Pancreas (tissue), 10 donors: Measurements from ENCODE around the gene ASGR1. TPM values are rescaled to one million over a fixed set of nuclear protein-coding genes. Genes with fewer than 3 reads are reported as not detected.
A peak's percentile ranks its signal among the peaks of the same experiment; 100 is the strongest.

Experiments used
- ATAC-seq, 4 donors: fragments of 200-7000 bp; cut with Tn5 transposase; one replicate each; pipeline versions ENCODE4 v1.8.0 to v1.9.1; 2020; ENCODE audit warnings: mild to moderate bottlenecking in 4 of 4, moderate library complexity in 4 of 4
- DNase-seq, 6 donors: peaks; one replicate each; pipeline ENCODE4 v3.0.0-alpha.2; 2020
- FAIRE-seq: peaks from 2 replicates; lab custom pipeline; 2012; peaks lifted over from hg19 to GRCh38; lab: Jason Lieb, UNC
- H3K27ac ChIP-seq, 4 donors: fragments of 200-600 bp; sonication (generic); 1 replicate in 3 of 4; 2 replicates in 1 of 4; pipeline versions ENCODE4 v1.5.0 to v1.8.0; 2020
- H3K27me3 ChIP-seq, 4 donors: fragments of 200-600 bp; one replicate each; pipeline ENCODE4 v1.8.0; 2021
- H3K36me3 ChIP-seq, 3 donors: fragments of 200-600 bp; sonication (generic) in 1 of 3; one replicate each; pipeline versions ENCODE4 v1.5.0 to v1.8.0; 2020 to 2021
- H3K4me1 ChIP-seq, 3 donors: fragments of 200-600 bp; one replicate each; pipeline ENCODE4 v1.8.0; 2021
- H3K4me3 ChIP-seq, 4 donors: fragments of 200-600 bp; sonication (generic) in 2 of 4; one replicate each; pipeline versions ENCODE4 v1.5.0 to v1.8.0; 2020 to 2021
- H3K9me3 ChIP-seq, 4 donors: fragments of 200-600 bp; one replicate each; pipeline ENCODE4 v1.8.0; 2021
- CTCF ChIP-seq, 4 donors: fragments of 200-600 bp; sonication (generic) in 3 of 4; IDR thresholded peaks; one replicate each; pipeline versions ENCODE4 v1.5.0 to v1.8.0; 2021; ENCODE audit warnings: antibody characterized with exemption in 4 of 4
- WGBS, 2 donors: extraction: QIAGEN DNeasy Blood & Tissue Kit; methylation state at CpG; one replicate each; pipeline ENCODE4 v1.1.7; 2013; 5-methylcytosine and 5-hydroxymethylcytosine counted together
- intact Hi-C, 3 donors: fragments of 100-400 bp; cut with DNase I; formaldehyde crosslinking; loops; one replicate each; pipeline versions ENCODE4 v1.11.1 to v1.14.2; 2022
- polyA plus RNA-seq, 2 donors: library from polyadenylated mRNA; stranded (reverse); fragments of 200-250 nt; gene quantifications; one replicate each; pipeline ENCODE4 v1.2.3, GENCODE V29; 2013
- total RNA-seq, 6 donors: library from RNA; stranded (reverse); fragmentation: NEBNext Ultra II Directional in 4 of 6; extraction: Animal tissue kit (Norgen Biotek cat#: 25700) in 4 of 6; gene quantifications; one replicate each; pipeline versions ENCODE4 v1.2.1 to v1.2.4, GENCODE V29; 2021 to 2023
- donor health status: healthy with polysubstance abuse.
- donor health status: DM: no; HTN: no; CAD: no; lungs with moderate emphysema.
- donor health status: DM: no; HTN: no; CAD: no.
- donor health status: control.
- donor health status: control.
- donor health status: Bipolar disorder and iron deficiency.
- donor health status: DM: yes; HTN: yes; CAD: no.
- donor health status: DM: no; HTN: no; CAD: no.
- donor health status: DM: no; HTN: no; CAD: no.
- donor health status: DM: yes; HTN: yes; CAD: no.

Gene ASGR1
- total and polyA plus RNA-seq, 8 donors: 0.28 to 2.6 (median 0.64) TPM; not detected in 1

- FAIRE-seq (no peak), DNase-seq (no peak), ATAC-seq (peak in 2 of 4 donors; percentile 43)
- no peak overlapping the region for H3K27ac ChIP-seq
- no peak overlapping the region for H3K4me3 ChIP-seq
- intact Hi-C loops: no loop called here
- no peaks in the 10 kb centered on the region for H3K27me3 ChIP-seq
- H3K36me3 ChIP-seq: no peaks in the 10 kb centered on the region
- H3K9me3 ChIP-seq: no peaks in the 10 kb centered on the region
- H3K4me1 ChIP-seq: no peaks in the 10 kb centered on the region
- WGBS, 2 donors: 26 to 34% methylated on average over 19 of the region's 19 CpGs
- no peak for TF ChIP-seq CTCF (IDR thresholded peaks at IDR 0.05)
Measured at GRCh38 chr17:7133424-7133823, 45.7 kb downstream of the ASGR1 start.

- 36 to 45% methylated on average over 7 of the region's 7 CpGs for WGBS, 2 donors
- Histone ChIP-seq H3K4me3 (no peak overlapping the region), H3K9me3 (no peaks in the 10 kb centered on the region), H3K4me1 (no peaks in the 10 kb centered on the region), H3K36me3 (no peaks in the 10 kb centered on the region), H3K27ac (peak overlapping the region in 1 of 4 donors; percentile 53), H3K27me3 (no peaks in the 10 kb centered on the region)
- DNase-seq: peak in 1 of 6 donors; percentile 20
- TF ChIP-seq CTCF (IDR thresholded peaks at IDR 0.05): no peak
- no peak for FAIRE-seq
- intact Hi-C loops: no loop called here
- peak in 3 of 4 donors; percentile 22 to 58 (median 41) for ATAC-seq
Measured at GRCh38 chr17:7132511-7133094, 46.6 kb downstream of the ASGR1 start.

DNA sequence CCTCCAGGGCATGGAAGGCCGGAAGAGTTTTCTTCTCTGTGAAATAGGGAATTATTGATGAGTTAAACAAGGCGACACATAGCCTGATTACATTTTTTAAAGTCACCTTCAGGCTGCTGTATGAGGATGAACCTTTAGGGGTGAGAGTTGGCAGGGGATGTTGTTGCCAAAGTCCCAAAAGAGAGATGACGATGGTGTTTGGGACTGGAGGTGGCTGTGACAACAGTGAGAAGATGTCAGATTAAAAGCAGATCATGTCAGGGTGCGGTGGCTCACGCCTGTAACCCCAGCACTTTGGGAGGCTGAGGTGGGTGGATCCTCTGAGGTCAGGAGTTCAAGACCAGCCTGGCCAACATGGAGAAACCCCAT, 47.8 kb downstream of the ASGR1 start:
- no peaks in the 10 kb centered on the region for H3K4me1 ChIP-seq
- no peak for FAIRE-seq
- no peaks in the 10 kb centered on the region for H3K36me3 ChIP-seq
- no peak for DNase-seq
- H3K9me3 ChIP-seq: no peaks in the 10 kb centered on the region
- no peak for TF ChIP-seq CTCF (IDR thresholded peaks at IDR 0.05)
- H3K4me3 ChIP-seq: no peak overlapping the region
- WGBS, 2 donors: 79 to 87% methylated on average over 5 of the region's 5 CpGs
- H3K27me3 ChIP-seq: no peaks in the 10 kb centered on the region
- ATAC-seq: no peak
- H3K27ac ChIP-seq: no peak overlapping the region
- intact Hi-C loops: no loop called here

GRCh38 chr17:7130621-7131422, 48.3 kb downstream of the ASGR1 start:
- H3K36me3 ChIP-seq: no peaks in the 10 kb centered on the region
- TF ChIP-seq CTCF (IDR thresholded peaks at IDR 0.05): no peak
- peak in 2 of 4 donors; percentile 28 to 38 for ATAC-seq
- no peaks in the 10 kb centered on the region for H3K4me1 ChIP-seq
- H3K27me3 ChIP-seq: no peaks in the 10 kb centered on the region
- H3K9me3 ChIP-seq: no peaks in the 10 kb centered on the region
- H3K27ac ChIP-seq: no peak overlapping the region
- 50 to 59% methylated on average over 8 to 11 of the region's 11 CpGs for WGBS, 2 donors
- H3K4me3 ChIP-seq: no peak overlapping the region
- no peak for DNase-seq
- no peak for FAIRE-seq
- intact Hi-C loops: no loop called here

DNA sequence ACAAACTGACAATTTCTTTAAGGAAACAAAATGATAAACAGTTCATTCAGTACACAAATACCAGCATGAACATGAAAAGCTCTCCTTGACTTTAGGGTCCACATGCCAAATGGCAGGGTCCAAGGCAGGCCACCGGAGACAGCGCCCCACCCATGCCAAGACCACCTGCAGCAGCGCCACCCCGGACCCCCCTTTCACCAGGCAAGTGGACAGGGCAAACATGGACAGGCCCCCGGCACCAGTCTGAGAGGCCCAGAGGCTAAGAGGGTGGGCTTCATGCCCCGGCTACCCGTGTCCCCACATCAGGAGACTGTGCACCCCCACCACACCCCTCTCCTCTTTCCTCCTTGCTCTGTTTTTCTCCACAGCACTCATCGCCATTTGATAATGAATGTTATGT, 49.9 kb downstream of the ASGR1 start:
- ATAC-seq (no peak), DNase-seq (no peak), FAIRE-seq (no peak)
- Histone ChIP-seq H3K27ac (no peak overlapping the region), H3K27me3 (no peaks in the 10 kb centered on the region), H3K9me3 (no peaks in the 10 kb centered on the region), H3K36me3 (no peaks in the 10 kb centered on the region), H3K4me1 (no peaks in the 10 kb centered on the region), H3K4me3 (no peak overlapping the region)
- intact Hi-C loops: no loop called here
- TF ChIP-seq CTCF (IDR thresholded peaks at IDR 0.05): no peak
- WGBS, 2 donors: 68 to 83% methylated on average over 8 of the region's 8 CpGs
